MM.1S (cell line): ENCODE results near the gene HIPK4.
"Not testable (repeated sequence)": the region's sequence is repeated elsewhere in the genome, so short reads cannot be mapped to it uniquely, and the experiment has no call there.

Source experiments
- DNase-seq: peaks from one replicate; pipeline ENCODE4 v3.0.0-alpha.2; 2015
- H2AFZ ChIP-seq: fragments of 300-600 bp; sonication (generic); 2 replicates; pipeline ENCODE4 v1.6.0; 2016; ENCODE audit warnings: antibody characterized with exemption, low read length
- H3F3A ChIP-seq: fragments of 300-600 bp; sonication (generic); 2 replicates; pipeline ENCODE4 v1.6.1; 2016; ENCODE audit warnings: mild to moderate bottlenecking, antibody characterized with exemption, low read length, moderate library complexity, mixed read lengths; ENCODE audit not compliant: insufficient read depth
- H3K27ac ChIP-seq: fragments of 300-600 bp; sonication (generic); 2 replicates; pipeline ENCODE4 v1.5.1; 2016; ENCODE audit warnings: mild to moderate bottlenecking, low read length
- H3K27me3 ChIP-seq: fragments of 300-600 bp; sonication (generic); replicated peaks from 2 replicates; pipeline ENCODE4 v1.6.0; 2016; ENCODE audit warnings: low read length; ENCODE audit not compliant: insufficient read depth
- H3K36me3 ChIP-seq: fragments of 300-600 bp; sonication (generic); replicated peaks from 2 replicates; pipeline ENCODE4 v1.6.1; 2016; ENCODE audit warnings: mild to moderate bottlenecking, low read length, mixed read lengths; ENCODE audit not compliant: insufficient read depth
- H3K4me1 ChIP-seq: fragments of 300-600 bp; sonication (generic); 2 replicates; pipeline ENCODE4 v1.6.1; 2016; ENCODE audit warnings: low read length, mixed read lengths
- H3K4me2 ChIP-seq: fragments of 300-600 bp; sonication (generic); 2 replicates; pipeline ENCODE4 v1.6.0; 2016; ENCODE audit warnings: low read depth, low read length
- H3K4me3 ChIP-seq: fragments of 300-600 bp; sonication (generic); 2 replicates; pipeline ENCODE4 v1.5.1; 2016; ENCODE audit warnings: low read length, mixed read lengths
- H3K79me2 ChIP-seq: fragments of 300-600 bp; sonication (generic); 2 replicates; pipeline ENCODE4 v1.6.1; 2016; ENCODE audit warnings: mixed run types, low read length, mixed read lengths
- H3K9ac ChIP-seq: fragments of 300-600 bp; sonication (generic); 2 replicates; pipeline ENCODE4 v1.6.1; 2016; ENCODE audit warnings: low read length, mixed read lengths
- H3K9me2 ChIP-seq: fragments of 300-600 bp; sonication (generic); replicated peaks from 2 replicates; pipeline ENCODE4 v1.6.1; 2016; ENCODE audit warnings: mild to moderate bottlenecking, low read length, mixed read lengths; ENCODE audit not compliant: insufficient read depth
- H3K9me3 ChIP-seq: fragments of 300-600 bp; sonication (generic); replicated peaks from 2 replicates; pipeline ENCODE4 v1.6.1; 2016; ENCODE audit warnings: mild to moderate bottlenecking, low read length, mixed read lengths; ENCODE audit not compliant: insufficient read depth
- H4K20me1 ChIP-seq: fragments of 300-600 bp; sonication (generic); 2 replicates; pipeline ENCODE4 v1.6.1; 2016; ENCODE audit warnings: mild to moderate bottlenecking, low read length, moderate library complexity, mixed read lengths; ENCODE audit not compliant: insufficient read depth
- CTCF ChIP-seq: fragments of 300-600 bp; sonication (generic); IDR thresholded peaks from 2 replicates; pipeline ENCODE4 v1.5.1; 2016; ENCODE audit warnings: antibody characterized with exemption, low read length, mixed read lengths
- EZH2 ChIP-seq: fragments of 300-600 bp; sonication (generic); optimal IDR thresholded peaks from 2 replicates; pipeline ENCODE3; 2017; ENCODE audit warnings: low read depth, mild to moderate bottlenecking, antibody characterized with exemption, low read length, mixed read lengths
- EZH2phosphoT487 ChIP-seq: fragments of 300-600 bp; sonication (generic); IDR thresholded peaks from 2 replicates; pipeline ENCODE4 v1.6.1; 2018; ENCODE audit warnings: antibody characterized with exemption, low read length

HIPK4 gene

GRCh38 chr19:40411958-40412499 lies 22.0 kb upstream of the HIPK4 start:
- Histone ChIP-seq H3K79me2 (no peaks in the 10 kb centered on the region), H3K9me3 (no peaks in the 10 kb centered on the region), H3K4me1 (peaks cover 11% of the 10 kb centered on the region), H3K9ac (no peak overlapping the region), H3K4me2 (no peak overlapping the region), H3K36me3 (no peaks in the 10 kb centered on the region), H2AFZ (no peak overlapping the region), H3K27me3 (no peaks in the 10 kb centered on the region), H3K9me2 (no peaks in the 10 kb centered on the region), H3K27ac (no peak overlapping the region), H4K20me1 (no peaks in the 10 kb centered on the region), H3F3A (no peaks in the 10 kb centered on the region), H3K4me3 (no peak overlapping the region)
- TF ChIP-seq EZH2phosphoT487 (no peak), EZH2 (no peak), CTCF (no peak)
- DNase-seq = no peak

- H3F3A ChIP-seq = no peaks in the 10 kb centered on the region
- no peaks in the 10 kb centered on the region for H3K36me3 ChIP-seq
- H3K4me1 ChIP-seq = peaks cover 11% of the 10 kb centered on the region
- no peak overlapping the region for H3K9ac ChIP-seq
- no peak for DNase-seq
- H4K20me1 ChIP-seq = no peaks in the 10 kb centered on the region
- no peaks in the 10 kb centered on the region for H3K27me3 ChIP-seq
- no peaks in the 10 kb centered on the region for H3K79me2 ChIP-seq
- H3K4me2 ChIP-seq = peak overlapping the region; percentile 42; the same call in 1 of the 2 replicates
- H3K27ac ChIP-seq = no peak overlapping the region
- no peaks in the 10 kb centered on the region for H3K9me2 ChIP-seq
- no peak overlapping the region for H3K4me3 ChIP-seq
- peak overlapping the region; percentile 68 for H2AFZ ChIP-seq
- no peaks in the 10 kb centered on the region for H3K9me3 ChIP-seq
- TF ChIP-seq EZH2phosphoT487 (no peak), CTCF (no peak), EZH2 (no peak)
Observed at GRCh38 chr19:40411125-40411842, 21.3 kb upstream of the HIPK4 start.

GRCh38 chr19:40410030-40410389 lies 20.0 kb upstream of the HIPK4 start:
- Histone ChIP-seq H3K36me3 (no peaks in the 10 kb centered on the region), H3K4me2 (no peak overlapping the region), H3F3A (no peaks in the 10 kb centered on the region), H3K4me3 (no peak overlapping the region), H3K9ac (no peak overlapping the region), H3K79me2 (no peaks in the 10 kb centered on the region), H2AFZ (no peak overlapping the region), H3K9me3 (no peaks in the 10 kb centered on the region), H4K20me1 (no peaks in the 10 kb centered on the region), H3K4me1 (peaks cover 11% of the 10 kb centered on the region), H3K27me3 (no peaks in the 10 kb centered on the region), H3K9me2 (no peaks in the 10 kb centered on the region), H3K27ac (no peak overlapping the region)
- DNase-seq = no peak
- TF ChIP-seq EZH2phosphoT487 (no peak), CTCF (no peak), EZH2 (no peak)

- H3K4me2 ChIP-seq, H3K27me3 ChIP-seq, DNase-seq, H3K9me3 ChIP-seq, H3K27ac ChIP-seq, H3K79me2 ChIP-seq, H3F3A ChIP-seq, H3K9ac ChIP-seq, H2AFZ ChIP-seq, H4K20me1 ChIP-seq, H3K36me3 ChIP-seq, H3K9me2 ChIP-seq, H3K4me3 ChIP-seq: not testable (repeated sequence)
- H3K4me1 ChIP-seq = peaks cover 11% of the 10 kb centered on the region
Observed at GRCh38 chr19:40408598-40408925, 18.6 kb upstream of the HIPK4 start.
